Activated CD4-positive, CD25-positive, alpha-beta regulatory T cell treated with anti-CD3 and anti-CD28 coated beads, Interleukin-2, amount 50 U/mL, for 72 hours (primary cell): Measurements from ENCODE around the gene IL31RA.
"Not testable (repeated sequence)": the region's sequence is repeated elsewhere in the genome, so short reads cannot be mapped to it uniquely, and the experiment has no call there.

ENCODE experiments used
- DNase-seq: peaks from one replicate; pipeline ENCODE4 v3.0.0; 2021

IL31RA gene

DNA sequence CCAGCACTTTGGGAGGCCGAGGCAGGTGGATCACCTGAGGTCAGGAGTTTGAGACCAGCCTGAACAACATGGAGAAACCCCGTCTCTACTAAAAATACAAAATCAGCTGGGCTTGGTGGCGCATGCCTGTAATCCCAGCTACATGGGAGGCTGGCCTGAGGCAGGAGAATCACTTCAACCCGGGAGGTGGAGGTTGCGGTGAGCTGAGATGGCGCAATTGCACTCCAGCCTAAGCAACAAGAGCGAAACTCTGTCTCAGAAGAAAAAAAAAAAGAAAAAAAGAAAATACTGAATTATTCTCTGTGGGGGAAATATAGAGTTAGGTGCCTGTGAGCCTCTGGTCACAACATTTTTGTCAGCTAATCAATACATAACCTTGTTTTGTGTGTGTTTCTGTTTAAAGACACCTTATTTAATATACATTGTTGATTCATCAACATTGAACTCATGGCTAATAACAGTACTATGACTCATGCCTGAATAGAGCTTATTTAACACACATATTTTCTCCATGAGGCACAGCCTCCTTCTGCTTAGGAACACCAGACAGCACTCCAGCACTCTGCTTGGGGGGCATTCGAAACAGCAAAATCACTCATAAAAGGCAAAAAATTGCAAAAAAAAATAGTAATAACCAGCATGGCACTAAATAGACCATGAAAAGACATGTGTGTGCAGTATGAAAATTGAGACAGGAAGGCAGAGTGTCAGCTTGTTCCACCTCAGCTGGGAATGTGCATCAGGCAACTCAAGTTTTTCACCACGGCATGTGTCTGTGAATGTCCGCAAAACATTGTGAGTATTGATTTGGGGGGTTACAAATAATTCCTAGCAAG, at the start of gene IL31RA:
IL31RA (plus strand) TSS at position 519 of the 836 bp plus-strand sequence; CDS start at position 733, 214 bp downstream.
- DNase-seq = no peak

GRCh38 chr5:55808814-55809213, 42.3 kb upstream of the IL31RA start:
- not testable (repeated sequence) for DNase-seq

DNA sequence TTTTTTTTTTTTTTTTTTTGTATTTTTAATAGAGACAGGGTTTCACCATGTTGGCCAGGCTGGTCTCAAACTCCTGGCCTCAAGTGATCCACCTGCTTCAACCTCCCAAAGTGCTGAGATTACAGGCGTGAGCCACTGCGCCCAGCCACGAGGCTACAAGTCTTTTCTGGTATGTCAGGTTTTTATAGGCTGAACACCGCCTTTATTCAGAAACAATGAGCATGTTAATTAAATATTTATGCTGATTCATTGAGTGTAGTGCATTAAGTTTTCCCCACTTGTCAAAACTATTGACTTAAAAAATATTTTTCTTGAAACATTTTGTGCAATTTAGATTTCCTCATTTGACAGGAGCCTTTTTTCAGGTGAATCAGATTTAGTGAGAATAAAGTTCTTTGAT, 35.2 kb upstream of the IL31RA start:
- DNase-seq = not testable (repeated sequence)

DNA sequence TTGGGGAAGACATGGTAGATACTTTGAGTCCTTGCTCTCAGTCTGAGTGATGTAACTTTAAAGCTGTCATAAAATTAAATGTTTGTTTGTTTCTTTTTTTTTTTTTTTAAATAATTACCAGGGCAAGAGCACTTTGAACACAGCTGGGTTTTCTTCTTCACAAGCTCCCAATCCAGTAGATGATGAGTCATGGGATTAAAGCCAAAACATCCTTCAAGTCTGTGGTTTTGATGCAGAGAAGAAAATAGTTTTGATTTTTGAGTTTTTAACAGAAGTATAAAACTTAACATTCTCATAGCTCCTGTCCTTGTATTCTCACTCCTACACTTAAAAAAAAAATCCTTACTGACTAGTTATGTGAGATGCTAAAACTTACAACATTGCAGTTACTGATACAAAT, 34.8 kb upstream of the IL31RA start:
- no peak for DNase-seq

GRCh38 chr5:55817030-55817429, 34.1 kb upstream of the IL31RA start:
- DNase-seq = no peak

DNA sequence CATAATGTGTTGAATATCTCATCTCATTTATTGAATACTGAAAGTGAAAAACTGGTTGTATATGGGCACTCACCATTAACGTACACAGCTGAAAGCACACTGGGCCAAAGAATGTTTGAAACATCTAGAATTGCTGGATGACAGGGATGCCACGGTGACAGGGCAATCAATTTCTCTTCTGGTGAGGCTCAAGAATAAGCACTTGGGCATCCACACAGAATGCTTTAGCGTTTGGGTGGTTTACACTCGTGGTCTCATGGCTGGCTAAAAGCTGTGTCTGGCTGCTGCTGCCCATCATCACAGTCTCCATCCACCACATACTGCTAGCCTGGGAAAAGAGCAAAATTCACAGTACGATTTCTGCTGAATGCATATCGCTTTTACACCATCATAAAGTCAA, 30.7 kb upstream of the IL31RA start:
- no peak for DNase-seq

- DNase-seq = no peak
Measured at GRCh38 chr5:55821731-55822512, 29.2 kb upstream of the IL31RA start.

GRCh38 chr5:55823151-55823796, 27.9 kb upstream of the IL31RA start:
- no peak for DNase-seq

DNA sequence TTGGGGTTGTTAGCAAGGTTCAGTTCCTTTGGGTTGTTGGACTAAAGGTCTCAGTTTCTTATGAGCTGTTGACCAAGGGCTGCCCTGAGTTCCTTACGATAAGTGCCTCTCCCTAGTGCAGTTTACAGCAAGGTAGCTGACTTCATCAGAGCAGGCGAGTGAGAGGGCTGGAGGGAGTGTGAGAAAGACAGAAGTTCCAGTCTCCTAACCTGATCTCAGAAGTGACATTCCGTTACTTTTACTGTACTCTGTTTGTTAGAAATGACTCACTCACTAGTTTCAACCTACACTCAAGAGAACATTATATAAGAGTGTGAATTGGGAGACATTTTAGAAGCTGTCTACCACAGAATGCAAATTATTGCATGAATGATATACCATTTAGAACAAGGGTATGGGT, 21.2 kb upstream of the IL31RA start:
- DNase-seq = no peak

GRCh38 chr5:55832446-55832845, 18.7 kb upstream of the IL31RA start:
- DNase-seq = no peak

DNA sequence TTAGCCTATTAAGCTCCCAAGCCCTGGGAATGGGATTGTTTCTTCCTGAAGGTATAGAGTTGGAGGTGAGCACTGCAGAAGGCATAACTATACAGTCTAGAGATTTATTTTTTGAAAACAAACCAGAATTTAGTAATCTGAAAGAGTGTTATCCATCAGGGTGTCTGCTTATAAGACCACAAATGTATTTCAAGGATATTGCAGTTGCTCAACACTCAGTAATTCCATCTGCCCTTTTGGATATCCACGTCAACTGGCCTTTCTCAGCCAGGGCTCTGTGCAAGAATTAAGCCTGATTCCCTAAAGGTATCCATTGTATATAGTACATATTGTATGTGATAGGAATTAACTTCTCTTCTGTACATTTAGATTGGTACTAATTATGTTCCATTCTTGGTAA, 15.0 kb upstream of the IL31RA start:
- DNase-seq = no peak

DNA sequence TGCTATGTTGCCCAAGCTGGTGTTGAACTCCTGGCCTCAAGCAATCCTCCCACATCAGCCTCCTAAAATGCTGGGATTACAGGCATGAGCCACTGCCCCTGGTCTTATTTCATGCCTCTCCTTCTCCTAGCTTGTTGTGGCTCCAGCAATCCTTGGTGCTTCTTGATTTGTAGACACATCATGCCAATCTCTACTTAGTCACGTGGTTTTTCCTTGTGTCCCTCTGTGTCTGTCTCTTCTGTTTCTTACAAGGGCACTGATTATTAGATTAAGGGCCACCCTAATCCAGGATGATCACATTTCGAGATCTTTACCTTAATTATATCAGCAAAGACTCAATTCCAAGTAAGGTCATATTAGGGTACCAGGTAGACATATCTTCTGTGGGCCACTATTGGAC, 9.2 kb upstream of the IL31RA start:
- no peak for DNase-seq

GRCh38 chr5:55847837-55848236, 3.3 kb upstream of the IL31RA start:
- DNase-seq = no peak

- no peak for DNase-seq
Measured at GRCh38 chr5:55848783-55849182, 2.4 kb upstream of the IL31RA start.

- no peak for DNase-seq
Measured at GRCh38 chr5:55851675-55851979, 470 bp downstream of the IL31RA start.

- no peak for DNase-seq
Measured at GRCh38 chr5:55852503-55852902, 1.3 kb downstream of the IL31RA start.

DNA sequence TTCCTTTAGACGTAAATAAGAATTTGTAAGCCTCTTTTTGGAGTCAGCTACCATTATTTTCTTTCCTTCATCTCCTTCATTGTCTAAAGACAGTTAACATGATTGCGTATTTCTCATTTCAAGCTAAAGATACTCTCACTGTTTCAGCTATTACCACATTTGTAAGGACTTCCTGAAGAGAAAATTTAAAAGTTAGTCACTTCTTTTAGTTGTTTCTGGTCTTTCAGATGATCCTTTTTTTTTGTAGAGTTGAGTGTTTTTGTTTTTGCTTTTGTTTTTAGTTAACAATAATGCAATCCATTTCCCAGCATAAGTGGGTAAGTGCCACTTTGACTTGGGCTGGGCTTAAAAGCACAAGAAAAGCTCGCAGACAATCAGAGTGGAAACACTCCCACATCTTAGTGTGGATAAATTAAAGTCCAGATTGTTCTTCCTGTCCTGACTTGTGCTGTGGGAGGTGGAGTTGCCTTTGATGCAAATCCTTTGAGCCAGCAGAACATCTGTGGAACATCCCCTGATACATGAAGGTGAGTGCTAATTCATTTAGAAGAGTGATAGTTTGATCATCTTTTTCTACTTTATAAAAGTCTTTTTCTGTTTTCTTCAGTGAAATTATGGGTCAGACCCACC, 2.0 kb downstream of the IL31RA start:
- no peak for DNase-seq

DNA sequence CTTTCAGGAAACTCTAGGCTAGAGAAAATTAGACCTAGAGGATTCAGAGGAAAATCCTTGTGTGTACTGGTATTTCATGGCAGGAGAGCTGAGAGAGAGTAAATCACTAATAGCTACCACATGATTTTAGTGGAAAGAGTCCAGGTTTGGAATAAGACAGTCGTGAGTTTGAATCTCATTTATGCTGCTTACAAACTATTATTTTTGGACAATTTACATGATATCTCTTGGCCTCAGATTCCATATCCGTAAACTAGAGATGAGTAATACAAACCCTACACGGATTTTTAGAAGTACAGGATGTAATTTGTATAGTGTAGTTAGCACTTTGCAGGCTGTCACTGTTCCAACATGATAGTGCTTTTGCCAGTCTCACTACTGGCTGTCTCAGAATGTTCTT, 2.7 kb downstream of the IL31RA start:
- no peak for DNase-seq

DNA sequence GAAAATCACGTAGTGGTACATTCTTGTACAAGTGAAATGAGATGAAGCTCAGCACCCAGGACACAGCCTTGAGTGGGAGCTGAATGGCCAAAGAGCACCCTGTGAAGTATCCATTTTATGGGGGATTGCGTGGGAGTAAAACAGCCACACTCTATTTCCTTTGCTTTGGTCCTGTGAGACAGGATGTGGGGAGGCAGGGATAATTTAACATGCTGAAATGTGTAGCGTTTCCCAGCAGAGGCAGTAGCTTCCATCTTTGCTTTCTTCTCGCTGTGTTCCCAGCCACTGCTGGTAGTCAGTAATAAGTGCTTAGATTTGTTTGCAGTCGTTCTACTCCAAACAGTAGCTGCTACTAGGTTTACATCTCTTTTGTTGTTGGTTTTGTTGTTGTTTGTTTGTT, 4.4 kb downstream of the IL31RA start:
- no peak for DNase-seq

GRCh38 chr5:55856516-55857246, 5.5 kb downstream of the IL31RA start:
- no peak for DNase-seq

GRCh38 chr5:55857247-55857640, 6.1 kb downstream of the IL31RA start:
- DNase-seq = no peak

- no peak for DNase-seq
Measured at GRCh38 chr5:55858104-55858503, 6.9 kb downstream of the IL31RA start.

DNA sequence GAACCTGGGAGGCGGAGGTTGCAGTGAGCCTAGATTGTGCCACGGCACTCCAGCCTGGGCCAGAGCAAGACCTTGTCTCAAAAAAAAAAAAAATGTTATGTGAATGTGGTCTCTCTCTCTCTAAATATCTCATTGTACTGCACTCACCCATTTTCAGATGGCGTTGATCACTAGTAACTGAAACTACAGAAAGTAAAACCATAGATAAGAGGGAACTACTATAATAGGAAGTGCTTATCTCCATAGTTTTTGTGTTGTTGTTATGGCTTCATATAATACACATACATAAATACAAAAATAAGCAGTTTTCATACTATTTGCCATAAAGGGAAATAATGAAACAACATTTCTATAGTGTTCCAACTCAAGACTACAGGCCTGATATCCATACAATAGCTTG, 9.1 kb downstream of the IL31RA start:
- DNase-seq = no peak
